GM04504 (cell line): Measurements from ENCODE around the gene CTNNA3.

Source experiments
- DNase-seq: peaks from one replicate; pipeline ENCODE4 v3.0.0-alpha.2; 2012; ENCODE audit warnings: low read depth

CTNNA3 gene

DNA sequence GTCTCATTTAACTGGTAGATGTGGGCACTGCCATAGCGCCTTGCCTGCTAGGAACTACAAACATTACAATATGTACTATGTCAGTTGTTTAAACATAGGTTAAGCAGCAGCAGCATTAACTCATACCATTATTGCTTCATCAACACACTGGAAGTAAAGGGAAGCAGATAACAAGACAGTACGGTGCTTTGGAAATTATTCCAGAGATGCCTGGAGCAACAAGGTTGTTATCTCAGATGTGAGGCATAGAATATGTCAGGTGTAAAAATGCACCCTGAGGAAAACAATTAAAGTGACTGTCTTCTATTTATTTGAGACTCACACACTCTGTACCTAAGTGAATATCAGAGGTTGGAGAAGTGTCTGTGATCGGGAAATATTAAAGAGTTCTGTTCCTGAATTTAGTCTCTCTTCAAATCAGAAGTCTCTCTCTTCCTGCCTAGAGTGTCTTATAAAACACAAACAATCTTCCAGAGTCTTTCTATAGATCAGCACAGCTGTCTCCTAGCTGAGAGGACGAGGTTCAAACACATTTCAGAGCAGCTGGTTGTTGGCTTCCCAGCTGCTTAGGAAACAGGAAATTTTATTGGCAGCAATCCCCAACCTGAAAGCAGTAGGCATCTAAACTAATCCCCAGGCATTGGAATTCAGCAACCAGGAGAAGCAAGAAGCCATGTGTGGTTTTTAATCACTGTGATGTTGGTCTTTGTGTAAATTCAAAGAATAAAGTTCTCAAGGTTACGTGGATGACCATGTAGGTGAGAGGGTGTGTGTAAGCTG is 1764.5 kb downstream of the CTNNA3 start:
- no peak for DNase-seq

DNA sequence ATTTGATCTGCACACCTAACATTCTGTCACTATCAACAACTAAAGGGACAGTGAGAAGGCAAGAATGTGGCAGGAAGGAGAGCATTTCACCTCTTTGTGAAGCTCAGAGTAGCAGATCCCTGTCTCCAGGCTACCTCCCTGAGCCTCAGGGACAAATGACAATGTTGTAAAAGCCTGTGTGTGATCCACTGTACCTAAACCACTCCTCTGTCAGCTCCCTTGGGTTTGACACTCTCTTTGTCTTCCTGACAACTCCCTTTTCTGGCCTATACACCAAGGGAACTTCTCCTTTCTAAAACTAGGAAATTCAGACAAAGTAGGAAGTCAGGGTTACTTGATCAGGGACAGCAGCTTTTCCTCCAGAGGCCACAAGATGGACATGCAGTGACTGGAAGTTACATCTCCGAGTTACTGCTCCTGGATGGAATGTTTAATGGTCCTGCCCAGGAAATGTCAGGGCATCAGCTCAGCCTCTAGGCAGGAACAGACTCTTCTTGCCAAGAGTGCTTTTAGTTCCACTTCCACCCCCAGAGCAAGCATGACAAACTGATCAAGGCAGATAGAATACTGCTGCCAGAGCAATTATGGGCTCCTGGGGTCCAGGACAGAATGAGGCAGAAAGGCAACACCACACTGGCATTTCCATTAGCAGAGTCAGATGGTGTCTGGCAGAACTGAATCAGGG is 1784.7 kb downstream of the CTNNA3 start:
- DNase-seq: no peak

DNA sequence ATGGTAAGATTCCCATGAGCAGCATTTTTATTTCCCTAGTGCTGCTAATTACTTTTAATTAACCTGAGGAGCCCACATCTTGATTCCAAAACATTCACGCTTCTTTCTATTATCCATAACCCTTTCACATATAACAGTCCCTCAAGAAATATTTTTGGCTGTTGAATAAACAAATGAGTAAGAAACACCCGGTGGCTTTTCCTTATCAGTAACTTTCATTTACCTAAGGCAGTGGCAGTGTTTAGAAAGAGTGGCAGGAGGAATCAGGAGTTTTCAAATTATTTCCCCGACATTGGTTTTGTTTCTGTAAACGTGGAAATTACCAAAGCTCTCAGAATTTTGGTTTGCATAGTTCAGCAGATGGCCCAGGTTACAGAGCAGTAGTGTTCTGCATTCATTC is 1785.8 kb downstream of the CTNNA3 start:
- no peak for DNase-seq

DNA sequence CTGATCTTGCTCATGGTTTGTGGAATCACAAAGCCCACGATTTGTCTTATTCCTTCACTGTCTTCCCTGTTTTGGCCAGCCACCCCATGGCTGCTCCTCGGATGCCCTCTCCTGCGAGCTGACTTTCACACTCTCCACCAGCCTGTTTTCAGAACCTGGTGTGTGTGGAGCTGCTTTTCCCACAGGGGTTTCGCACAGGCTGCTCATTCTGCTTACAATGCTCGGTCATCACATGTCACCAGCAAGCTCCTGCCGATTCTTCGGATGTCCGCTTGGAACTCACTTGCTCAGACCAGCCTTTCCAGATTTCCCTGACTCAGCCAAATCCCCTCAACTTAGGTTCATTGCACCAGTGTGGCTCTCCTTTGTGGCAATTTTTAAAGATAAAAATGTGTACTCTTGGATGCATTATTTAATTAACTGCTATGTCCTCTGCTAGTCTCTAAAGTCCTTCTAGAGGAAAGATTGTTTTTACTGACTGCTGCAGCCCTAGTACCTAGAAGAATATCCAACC is 1788.7 kb downstream of the CTNNA3 start:
- no peak for DNase-seq

DNA sequence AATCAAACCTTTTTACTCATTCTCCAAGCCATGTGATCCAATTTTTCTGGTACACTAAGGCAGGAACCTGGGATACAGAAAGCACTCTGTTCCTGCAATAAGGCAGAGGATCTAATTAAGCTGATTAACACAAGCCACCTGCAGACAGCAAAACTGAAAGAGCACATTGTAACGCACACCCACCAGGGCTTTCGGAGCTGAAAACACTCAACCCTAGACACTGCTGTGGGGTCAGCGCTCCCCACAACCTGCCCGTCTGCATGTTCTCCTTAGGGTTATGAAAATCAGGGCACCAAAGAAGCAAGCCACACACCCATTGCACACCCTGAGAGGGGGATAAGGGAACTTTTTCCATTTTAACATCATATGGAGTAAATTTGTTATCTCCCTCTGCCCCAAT is 1792.4 kb downstream of the CTNNA3 start:
- DNase-seq: no peak

DNA sequence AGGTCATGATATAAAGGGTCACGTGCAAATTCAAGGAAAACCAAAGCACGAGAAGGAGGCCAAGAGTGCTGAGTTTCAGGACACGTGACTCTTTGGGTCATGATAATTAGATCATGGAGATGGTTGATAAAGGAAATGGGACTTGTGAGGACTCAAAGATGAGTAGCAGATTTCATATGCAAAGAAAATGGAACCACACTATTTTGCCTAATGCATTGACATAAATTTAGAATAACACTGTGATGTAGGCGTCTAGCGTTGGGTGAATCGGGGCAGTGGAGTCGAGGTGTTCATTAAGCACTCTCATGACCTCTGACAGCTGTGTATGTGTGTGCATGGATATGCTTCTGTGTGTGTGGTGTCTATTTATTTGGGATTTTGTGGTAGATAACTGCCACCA is 1795.7 kb downstream of the CTNNA3 start:
- no peak for DNase-seq

DNA sequence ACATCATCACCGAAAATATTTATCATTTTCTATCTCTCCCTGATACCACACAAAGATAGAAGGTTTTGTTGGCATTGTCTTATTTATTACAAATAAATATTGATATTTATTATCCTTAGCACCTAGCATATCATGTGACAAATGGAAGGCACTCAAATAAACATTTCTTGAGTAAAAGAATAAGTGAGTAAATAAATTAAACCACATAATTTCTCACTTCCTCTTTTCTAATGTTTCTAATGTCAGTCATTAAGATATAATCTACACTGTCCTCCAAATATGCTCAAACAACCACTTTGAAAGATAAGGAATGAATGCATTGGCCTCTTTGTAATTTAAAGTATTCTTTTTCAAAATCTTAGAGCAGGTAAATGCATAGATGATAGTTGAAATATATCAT is 1797.9 kb downstream of the CTNNA3 start:
- DNase-seq: no peak

DNA sequence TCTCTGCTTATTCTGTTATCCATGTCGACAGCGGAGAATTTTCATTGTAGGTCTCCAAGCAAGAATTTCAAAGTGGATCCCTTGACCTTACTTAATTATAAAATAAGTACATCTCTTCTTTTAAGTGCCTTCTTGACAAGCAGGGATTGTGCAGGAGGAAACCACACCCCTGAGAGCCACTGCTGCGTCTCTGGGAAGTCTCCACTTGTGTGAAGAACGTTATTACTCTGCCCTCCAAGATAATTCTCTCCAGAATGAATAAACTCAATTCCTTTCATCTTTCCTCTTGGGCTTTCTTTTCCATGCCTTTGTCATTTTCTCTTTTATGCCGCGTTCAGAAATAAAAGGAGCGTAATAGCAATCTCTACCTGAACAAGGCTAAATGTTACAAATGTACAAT is 1801.0 kb downstream of the CTNNA3 start:
- DNase-seq: no peak

DNA sequence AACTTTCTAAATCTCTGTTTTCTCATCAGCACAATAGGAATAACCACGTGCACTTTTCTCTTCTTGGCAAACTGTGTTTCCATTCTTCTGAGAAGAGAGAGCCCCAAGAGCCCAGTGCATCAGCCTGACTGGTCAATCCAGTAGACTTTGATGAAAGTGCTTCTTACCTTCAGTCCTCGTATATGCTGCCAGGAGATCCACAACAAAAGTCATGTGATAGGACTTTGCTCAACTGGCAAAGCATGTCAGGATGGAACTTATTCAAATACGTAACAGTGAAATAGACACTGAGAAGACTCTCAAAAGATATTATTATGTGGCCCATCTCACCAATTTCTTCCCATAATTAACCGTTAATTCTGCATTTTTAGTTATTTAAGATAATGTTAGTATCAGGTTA is 1801.6 kb downstream of the CTNNA3 start:
- no peak for DNase-seq

DNA sequence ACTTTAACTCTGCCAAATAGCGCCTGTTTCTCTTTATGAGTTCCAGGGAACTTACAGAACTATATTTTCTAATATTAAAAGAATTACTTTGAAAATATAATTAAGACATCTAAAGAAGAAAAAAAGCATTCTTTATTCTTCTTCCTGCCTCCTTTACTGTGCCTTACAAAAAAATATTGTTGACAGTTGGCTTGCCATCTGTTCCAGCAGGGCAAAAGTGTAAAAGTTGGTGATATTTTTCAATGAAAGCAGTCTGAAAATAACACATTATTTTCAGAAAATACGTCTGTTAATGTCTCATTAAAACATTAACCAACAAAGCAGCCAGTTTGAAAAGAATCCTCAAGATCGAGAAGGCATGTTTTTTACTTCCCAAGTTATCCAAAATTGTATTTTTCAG is 1802.3 kb downstream of the CTNNA3 start:
- DNase-seq: no peak

DNA sequence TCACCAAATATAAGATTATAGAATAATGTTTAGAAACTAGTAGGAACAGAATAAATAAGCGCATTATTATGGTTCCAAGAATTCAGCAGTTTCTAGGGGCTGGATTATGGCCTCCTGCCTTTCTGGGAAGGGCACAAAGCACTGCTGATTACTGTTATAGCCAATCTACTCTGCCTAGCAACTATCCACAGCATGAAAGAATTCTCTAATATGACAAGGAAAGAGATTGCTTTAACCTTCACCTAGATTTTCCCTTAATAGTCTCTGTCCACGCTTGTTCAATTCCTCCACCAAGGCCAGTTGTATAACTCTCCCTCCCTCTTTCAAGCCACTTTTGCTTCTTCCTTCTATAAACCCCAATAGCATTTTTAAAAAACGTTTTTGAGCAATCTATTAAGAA is 1803.7 kb downstream of the CTNNA3 start:
- no peak for DNase-seq

DNA sequence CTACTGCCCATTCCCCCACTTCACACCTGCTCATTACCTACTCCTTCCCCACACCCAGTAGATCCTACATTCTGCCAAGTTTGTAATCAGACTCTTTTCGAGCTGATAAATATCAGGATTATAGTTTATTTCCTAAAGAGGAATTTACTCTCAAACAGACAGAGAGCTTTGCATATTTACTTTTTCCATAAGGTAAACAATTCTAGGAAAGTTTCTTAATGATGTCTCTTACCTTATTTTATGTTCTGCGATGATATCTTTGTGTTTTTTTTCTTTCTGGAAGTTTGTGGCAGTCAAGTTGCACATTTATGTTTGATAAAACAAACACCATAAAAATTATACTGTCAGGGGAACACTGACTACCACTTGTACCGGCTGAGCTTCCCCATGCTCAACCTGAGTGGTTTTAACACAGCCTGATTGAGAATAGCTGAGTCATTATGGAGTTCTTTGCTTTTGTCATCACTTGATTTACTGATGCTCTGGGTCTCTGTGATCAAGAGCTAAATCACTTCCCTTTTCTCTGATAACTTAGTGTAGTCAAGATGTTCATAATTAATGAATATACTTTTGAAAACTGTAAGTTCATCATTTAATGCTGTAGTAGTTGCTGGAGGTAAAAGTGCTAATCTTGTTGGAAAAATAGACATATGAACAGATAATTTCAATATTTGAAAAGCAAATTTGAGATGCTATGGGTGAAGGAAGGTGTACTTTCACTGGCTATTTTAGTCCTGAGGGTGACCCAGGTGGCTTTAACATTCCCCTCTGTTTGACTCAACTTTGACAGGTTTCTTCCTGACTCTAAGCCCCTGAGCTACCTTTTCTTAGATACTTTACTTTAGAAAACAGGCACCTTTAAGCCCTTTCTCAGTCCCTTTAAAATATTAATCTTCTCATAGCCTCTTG is 1804.7 kb downstream of the CTNNA3 start:
- DNase-seq: no peak

DNA sequence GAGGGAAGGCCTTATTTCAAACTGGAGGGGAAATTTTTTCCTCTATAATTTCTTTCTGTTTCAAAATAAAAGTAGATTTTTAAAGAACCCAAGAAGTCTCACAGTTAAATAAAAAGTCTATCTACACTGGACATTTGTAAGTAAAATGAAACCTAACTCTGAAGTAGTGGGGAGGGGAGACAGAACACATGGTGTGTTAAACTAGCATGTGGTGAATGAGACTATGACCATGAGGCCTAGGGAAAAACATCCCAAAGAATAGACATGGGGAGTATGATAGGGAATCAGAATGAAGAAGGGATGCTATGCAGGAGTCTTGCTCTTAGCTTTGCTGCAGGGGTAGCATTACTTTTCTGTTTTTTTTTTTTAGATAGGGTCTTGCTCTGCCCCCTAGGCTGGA is 1831.5 kb downstream of the CTNNA3 start:
- no peak for DNase-seq

DNA sequence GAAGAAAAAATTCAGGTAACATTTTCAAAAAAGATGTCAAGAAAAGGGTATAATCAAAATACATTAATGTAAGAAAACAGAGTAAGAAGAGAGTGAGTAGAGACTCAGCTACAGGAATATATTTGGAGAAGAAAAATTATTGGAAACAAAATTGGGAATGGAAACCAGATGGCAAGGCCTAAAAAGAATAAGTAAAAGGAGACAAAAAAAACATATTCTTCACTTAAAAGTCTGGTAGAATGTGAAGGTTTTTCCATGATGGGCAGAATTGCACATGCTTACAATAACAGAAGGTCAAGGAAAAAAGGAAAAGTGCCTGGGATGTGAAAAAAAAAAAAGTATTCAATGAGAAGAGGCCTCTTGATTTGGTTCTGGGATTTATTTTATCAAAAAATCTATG is 1832.0 kb downstream of the CTNNA3 start:
- DNase-seq: no peak
